ENCODE measurements around the gene ZNF195.
"Not testable (repeated sequence)": the region's sequence is repeated elsewhere in the genome, so short reads cannot be mapped to it uniquely, and the experiment has no call there.

ZNF195 gene

DNA sequence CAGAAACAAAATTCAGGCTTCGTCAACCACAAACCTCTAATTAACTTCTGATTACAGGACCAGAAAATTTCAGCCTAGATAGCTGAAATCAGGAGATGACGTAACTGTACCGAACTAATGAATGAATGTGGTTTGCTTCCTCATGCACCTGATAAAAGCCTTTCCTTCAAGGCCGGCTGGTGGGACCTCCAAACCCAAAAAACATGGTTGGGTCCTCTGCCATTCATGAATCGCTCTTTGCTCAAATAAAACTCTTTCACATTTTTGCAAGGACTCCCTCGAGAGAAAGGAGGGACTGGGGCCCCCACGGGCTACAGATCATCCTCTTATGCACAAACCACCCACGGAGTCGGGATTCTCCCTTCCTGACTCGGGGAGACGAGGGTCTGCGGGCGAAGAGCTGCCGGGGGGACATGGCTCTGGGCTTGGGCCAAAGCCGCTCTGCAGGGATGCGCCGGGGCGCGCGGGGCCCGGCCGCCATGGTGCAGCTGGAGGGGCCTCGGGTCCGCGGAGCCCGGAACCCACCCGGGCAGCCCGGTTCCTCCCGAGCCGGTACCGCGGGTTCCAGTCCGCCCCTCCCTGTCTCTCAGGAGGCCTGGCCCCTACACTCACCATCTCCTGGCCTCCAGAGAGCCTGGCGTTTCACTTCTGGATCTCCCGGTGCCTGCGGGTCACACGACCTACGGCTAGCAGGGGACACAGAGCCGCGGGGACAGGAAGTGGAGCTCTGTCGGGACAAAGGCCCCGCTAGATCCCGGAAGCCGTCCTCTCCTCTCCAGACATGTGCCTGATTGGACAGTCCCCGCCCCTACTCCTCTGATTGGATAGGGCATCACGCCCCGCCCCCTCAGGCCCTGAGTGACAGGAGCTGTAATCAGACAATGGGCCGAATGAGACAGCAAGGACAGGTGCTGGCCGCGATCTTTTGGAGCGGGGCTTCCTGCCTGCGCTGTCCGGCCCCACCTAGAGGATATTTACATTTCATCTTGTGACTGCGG, at the start of gene ZNF195:
Gene ZNF195 (minus strand): TSS at position 721 of the 998 bp plus-strand sequence. CDS start 106 bp downstream, at position 615.
- peak; percentile 81 for DNase-seq (ENCODE audit: low read depth)

DNA sequence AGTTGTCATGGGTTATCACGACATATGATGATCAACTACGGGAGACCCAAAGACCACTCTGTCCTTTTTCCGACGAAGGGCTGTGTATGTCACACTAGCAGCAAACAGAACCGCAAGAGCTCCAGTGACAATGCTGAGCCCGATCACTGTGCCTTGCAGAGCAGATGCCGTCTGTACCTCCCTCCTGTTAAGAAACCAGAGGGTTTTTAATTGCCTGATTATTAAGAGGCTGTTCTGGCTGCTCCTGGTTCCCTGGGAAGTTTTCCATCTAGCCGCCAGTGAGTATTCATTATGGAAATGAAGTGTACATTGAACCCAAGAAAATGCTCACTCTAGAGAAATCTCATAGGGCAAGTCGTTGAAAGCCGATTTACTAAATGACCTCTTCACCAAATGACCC, 49.1 kb upstream of the ZNF195 start:
- DNase-seq (ENCODE audit: low read depth): not testable (repeated sequence)

DNA sequence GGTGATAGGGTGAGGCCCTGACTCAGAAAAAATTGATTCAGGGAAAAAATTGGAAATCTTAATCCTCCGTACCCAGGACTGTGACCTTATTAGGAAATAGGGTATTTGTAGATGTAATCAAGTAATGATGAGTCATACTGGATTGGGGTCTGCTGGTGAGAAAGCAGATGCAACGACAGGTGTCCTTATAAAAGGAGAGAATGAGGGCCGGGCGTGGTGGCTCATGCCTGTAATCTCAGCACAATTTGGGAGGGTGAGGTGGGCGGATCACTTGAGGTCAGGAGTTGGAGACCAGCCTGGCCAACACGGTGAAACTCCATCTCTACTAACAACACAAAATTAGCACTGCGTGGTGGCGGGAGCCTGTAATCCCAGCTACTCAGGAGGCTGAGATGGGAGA, 47.6 kb upstream of the ZNF195 start:
- DNase-seq (ENCODE audit: low read depth): not testable (repeated sequence)

DNA sequence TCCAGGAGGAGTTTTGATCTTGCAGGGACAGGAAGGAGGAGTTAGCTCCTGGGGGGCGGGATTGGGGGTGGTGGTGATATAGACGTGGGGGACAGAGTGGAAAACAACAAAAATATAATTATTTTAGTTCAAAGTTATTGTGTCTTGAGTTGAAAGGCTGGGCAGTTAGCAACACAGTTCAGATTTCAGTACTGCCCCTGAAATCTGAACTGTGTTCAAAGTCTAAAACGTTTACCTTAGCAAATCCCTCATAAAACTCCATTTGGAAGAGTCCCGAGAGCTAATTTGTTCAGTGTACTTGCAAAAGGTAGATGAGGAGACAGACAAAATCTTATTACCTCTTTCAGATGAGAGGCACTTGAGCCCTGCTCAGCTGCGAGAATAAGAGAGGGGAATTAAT, 45.0 kb upstream of the ZNF195 start:
- not testable (repeated sequence) for DNase-seq (ENCODE audit: low read depth)

DNA sequence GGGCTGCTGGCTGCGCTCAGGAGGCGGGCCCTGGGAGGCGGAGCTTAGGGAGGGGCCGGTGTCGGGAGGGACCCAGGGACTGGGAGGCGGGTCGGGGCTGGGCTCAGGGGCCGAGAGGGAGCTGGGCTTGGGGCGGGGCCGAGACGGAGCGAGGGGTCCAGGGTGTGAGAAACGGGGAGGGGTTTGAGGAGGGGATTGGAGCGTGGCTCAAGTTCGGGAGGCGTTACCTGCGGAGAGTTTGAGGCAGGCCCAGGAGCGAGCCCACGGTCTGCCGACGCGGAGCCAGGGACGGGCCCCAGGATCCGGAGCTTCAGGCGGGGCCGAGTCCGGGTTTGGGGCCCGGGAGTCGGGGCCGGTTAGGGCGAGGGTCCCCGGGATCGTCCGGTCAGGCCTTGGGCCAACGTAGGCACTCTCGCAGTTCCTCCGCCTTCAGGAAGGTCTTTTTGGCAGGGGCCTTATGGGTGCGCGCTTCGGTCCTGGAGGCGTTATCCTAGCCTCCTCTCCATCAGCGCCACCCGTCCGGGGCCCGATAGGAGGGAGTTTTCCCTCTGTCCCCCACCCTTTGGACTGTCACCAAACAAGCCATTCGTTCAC, 44.3 kb upstream of the ZNF195 start:
- DNase-seq (ENCODE audit: low read depth): not testable (repeated sequence)

DNA sequence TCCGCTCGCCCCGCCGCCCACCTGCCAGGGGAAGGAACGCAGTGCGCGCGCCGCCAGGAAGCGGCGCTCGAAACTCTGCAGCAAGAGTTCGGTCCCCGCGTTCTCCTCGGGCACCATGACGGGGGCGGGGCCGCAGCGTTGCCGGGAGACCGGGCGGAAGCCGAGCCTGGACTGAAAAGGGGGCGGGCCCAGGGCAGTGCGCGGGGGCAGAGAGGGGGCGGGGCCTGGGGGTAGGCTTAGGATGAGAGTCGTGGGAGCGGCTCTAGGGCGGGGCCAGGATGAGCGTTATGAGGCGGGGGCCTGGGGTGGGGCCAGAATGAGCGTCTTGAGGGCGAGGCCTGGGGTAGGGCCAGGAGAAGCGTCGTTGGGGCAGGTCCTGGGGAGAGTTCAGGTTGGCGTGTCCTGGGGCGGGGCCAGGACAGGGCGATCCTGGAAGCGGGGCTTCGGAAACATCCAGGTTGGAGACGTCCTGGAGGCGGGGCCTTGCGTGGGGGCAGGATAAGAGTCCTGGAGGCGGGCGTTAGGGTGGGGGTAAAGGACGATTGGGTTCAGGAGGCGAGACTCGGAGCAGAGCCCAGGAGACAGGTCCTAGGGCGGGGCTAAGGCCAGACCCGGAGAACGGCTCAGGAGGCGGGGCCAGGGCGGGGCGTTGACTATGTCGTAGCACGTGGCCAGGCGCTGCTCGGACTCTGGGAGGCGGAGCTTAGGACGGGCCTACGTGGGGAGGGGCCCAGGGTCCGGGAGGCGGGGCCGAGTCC, 43.6 kb upstream of the ZNF195 start:
- peak; percentile 66 for DNase-seq (ENCODE audit: low read depth)

DNA sequence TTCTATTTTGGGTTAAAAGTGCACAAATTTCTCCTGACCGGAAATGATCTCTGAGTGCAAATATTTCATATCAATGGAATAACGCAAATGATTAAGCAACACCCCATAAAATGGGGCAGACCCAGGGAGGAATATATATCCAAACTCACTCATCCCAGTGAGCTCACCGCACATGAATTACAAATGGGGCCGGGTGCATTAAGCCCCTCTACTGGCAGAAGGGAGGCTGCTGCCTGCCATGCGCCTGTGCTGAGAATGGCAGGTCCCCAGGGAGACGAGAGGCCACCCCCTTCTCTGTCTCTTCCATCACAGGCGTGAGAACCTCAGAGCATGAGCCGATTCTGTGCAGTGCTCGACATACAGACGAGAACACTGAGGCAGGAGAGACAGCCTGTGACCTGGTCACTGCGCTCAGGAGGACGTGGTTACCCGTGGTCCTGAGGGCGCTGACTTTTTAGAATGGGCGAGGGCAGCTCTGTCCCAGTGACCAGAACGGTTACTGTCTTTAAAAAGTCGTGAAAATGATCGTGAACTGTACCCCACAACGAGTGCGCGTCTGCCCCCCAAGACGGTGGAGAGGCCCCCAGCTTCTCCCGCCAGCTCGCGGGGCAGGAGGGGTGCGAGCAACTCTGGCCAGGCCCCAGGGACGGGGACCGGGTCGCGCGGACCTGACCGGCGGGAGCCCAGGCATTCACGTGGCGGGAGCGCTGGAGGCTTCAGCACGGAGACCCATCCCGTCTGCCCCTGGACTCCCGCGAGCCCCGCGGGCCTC, 42.8 kb upstream of the ZNF195 start:
- DNase-seq (ENCODE audit: low read depth): not testable (repeated sequence)

DNA sequence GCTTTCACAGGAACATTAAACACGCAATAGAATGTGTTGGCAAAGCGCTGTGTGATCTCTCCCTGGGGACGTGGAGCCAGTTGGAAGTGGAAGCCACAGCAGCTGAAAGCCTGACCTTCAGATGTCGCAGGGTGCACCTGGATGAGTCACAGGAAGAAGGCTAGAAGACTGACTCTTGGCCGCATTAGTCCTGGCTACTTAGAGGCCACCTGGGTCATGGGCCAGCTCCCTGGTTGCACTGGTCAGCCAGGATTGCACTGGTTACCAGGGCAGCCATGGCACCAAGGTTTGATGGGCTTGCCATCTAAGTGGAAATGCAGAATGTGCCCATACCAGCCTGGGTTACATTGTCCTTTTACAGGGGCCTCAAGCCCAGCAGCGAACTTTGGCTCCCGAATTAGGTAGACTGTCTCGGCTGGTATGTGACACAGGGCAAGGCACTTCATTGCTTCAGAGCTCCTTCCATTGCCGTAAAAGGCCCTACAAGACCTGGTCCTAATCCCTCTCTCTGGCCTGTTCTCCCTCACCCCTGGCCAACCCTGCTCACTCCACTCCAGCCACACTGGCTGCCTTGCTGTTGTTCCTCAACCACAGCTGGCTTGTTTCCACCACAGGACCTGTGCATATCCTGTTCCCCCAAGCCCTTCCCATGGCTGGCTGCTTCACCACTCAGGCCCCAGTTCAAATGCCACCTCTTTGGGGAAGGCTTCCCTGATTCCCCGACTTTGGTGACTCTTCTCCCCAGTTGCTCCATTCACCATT, 41.5 kb upstream of the ZNF195 start:
- not testable (repeated sequence) for DNase-seq (ENCODE audit: low read depth)

DNA sequence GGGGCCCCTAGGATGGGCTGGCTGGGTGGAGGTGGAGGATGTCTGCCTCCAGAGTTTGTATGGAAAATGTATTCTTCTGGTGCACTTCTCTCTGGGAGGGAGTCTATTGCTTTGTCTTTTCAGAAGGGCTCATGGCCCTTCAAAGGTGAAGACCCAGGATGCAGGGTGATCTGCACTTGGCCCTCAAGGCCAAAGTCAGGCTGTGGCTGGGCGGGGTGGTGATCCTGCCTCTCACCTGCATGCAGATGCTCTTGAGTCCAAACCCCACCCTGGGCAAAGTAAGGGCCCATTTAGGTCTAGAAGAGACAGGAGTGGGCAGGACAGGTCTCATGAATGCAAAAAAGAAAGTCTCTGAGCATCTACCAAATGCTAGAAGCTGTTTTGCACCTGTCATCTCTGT, 40.5 kb upstream of the ZNF195 start:
- not testable (repeated sequence) for DNase-seq (ENCODE audit: low read depth)

DNA sequence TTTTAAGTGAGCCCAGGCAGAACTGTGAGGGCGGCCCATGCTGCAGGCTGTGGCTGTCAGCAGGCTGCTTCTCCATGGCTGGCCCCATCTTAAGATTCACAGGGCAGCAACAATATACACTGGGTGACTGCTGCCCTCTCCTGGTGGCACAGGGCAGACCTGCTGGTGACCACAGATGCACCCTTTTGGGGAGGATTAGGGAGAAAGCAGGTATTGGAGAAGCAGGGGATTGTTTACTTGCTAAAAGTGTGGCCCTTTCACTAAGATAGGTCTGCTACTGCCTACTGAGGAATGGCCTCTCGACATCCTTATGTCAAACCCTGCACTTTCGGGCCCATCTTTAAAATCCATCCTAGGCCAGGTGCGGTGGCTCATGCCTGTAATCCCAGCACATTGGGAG, 38.1 kb upstream of the ZNF195 start:
- not testable (repeated sequence) for DNase-seq (ENCODE audit: low read depth)

DNA sequence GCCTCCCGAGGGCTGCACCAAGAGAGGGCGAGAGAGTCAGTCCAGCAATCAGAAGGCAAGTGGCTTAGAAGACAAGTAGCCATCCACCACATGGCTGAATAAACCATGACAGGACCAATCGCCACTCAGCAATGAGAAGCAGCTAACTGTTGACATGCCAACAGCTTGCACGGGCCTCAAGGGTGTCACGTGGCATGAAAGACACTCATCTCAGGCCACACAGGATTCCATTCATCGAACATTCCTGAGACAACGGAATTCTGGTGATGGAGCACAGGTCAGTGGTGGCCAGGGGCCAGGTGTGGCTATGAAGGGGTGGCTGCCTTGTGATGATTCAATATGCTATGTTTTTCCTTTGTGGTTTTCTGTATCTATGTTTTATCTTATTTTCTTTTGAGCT, 36.4 kb upstream of the ZNF195 start:
- not testable (repeated sequence) for DNase-seq (ENCODE audit: low read depth)

DNA sequence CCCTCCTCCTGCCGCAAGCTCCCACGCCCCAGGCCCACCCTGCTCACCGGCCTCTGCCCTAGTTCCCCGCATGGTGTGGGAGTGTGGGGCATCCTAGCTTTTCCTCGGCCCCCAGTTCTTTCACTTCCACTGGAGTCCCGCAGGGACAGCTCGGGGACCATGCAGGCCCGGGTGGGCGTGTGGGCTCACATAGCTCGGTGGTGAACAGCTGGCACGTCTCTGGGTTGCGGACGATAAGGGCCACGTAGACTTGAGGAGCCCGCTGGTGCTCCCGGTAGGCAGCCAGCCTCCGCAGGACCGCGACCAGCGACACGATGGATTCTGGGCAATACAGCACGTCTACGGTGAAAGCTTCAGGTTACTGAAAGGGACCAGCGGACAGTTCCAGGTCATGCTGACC, 34.7 kb upstream of the ZNF195 start:
- DNase-seq (ENCODE audit: low read depth): not testable (repeated sequence)

DNA sequence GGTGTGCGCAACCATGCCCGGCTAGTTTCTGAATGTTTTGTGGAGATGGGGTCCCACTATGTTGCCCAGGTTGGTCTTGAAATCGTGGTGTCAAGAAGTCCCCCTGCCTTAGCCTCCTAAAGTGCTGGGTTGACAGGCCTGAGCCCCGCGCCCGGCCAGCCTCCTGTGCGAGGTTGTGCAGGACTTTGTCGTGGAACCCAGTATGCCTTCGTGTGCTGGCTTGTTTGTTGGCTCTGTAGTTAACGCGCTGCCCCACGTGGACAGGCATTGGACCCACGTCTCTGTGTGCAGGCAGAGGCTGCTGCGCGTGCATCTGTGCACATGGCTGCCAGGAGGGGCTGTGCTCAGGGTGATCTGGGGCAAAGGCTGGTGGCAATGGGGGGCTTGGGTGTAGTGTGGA, 33.9 kb upstream of the ZNF195 start:
- no peak for DNase-seq (ENCODE audit: low read depth)

DNA sequence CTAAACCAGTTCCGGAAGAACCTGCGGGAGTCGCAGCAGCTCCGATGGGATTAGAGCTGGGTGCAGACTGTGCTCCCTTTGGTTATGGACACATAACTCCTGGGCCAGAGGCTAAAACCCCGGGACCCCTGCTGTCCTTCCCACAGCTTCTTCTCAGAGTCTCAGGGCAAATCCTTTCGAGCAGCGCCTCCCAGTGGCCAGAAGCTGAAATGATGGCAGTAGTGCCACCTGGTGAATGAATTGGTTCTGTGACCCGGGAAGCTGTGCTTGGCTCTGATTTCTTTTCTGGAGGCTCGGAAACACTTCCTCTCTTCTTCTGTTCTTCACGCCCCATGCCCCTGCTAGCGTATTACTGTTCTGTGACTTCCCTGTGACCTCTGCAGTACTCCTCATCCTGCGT, 29.8 kb upstream of the ZNF195 start:
- DNase-seq (ENCODE audit: low read depth): not testable (repeated sequence)

DNA sequence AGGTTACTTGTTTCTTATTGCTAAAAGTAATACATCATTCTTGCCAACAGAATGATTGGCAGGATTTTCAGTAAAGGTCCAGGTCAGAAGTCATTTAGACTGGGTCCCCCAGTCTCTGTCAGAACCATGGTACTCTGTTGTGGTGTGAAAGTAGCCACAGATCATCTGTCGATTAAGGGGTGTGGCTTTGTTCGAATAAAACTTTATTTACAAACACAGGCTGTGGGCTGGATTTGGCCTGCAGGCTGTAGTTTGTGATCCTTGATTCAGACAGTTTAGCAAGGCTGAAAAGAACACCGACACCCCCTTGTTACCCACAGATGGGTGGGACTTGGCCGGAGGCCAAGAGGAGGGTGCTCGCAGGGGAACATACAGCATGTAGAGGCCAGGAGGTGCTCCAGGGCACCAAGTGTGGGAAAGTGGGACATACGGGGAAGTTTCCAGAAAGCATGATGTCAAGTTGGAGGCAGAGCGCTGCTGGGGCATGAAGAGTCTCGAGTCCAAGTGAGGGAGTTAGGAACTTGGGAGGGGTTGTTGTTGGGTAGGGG, 29.2 kb upstream of the ZNF195 start:
- not testable (repeated sequence) for DNase-seq (ENCODE audit: low read depth)

DNA sequence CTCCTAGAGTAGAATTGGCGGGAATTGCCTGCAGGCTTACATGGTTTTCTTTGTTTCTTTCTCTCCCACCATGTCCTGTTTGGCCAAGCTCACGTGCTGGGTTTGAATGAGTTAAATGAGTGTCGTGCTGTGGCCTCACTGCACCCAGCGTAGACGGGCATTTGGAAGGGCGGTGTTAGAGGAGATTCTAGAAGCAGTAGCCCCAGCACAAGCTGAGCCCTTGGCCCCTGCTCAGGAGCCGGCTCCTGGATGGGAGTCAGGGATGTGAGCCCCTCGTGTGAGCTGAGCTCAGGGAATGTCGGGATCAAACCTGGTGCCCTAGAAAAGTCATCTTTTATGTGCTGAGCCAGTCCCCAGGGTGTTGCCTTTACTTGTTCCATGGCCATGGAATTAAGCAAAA, 28.0 kb upstream of the ZNF195 start:
- not testable (repeated sequence) for DNase-seq (ENCODE audit: low read depth)

DNA sequence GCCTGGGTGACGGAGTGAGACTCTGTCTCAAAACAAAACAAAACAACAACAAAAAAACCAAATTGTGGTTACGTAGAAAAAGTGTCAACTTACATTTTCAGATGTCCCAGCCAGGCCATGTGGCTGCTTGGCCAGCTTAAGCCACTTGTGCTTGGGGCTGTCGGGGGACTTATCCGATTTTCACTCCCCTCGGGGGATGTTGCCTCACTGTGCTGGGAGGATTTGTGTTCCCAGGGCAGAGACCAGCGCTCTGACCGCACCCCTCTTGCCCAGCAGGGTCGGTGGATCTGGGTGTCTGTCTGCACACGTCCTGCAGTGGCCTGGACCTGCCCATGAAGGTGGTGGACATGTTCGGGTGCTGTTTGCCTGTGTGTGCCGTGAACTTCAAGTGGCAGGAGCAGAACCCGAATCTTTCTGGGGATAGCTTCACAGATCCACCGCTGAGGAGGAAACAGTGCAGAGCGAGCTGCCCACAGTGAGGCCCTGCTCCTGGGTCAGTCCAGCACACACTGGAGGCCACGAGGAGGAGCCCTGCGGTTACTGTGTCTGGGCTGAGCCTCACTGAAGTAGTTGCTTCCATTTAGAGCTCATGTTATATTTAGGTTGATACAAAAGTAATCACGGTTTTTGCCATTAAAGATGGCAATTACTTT, 27.4 kb upstream of the ZNF195 start:
- DNase-seq (ENCODE audit: low read depth): not testable (repeated sequence)

DNA sequence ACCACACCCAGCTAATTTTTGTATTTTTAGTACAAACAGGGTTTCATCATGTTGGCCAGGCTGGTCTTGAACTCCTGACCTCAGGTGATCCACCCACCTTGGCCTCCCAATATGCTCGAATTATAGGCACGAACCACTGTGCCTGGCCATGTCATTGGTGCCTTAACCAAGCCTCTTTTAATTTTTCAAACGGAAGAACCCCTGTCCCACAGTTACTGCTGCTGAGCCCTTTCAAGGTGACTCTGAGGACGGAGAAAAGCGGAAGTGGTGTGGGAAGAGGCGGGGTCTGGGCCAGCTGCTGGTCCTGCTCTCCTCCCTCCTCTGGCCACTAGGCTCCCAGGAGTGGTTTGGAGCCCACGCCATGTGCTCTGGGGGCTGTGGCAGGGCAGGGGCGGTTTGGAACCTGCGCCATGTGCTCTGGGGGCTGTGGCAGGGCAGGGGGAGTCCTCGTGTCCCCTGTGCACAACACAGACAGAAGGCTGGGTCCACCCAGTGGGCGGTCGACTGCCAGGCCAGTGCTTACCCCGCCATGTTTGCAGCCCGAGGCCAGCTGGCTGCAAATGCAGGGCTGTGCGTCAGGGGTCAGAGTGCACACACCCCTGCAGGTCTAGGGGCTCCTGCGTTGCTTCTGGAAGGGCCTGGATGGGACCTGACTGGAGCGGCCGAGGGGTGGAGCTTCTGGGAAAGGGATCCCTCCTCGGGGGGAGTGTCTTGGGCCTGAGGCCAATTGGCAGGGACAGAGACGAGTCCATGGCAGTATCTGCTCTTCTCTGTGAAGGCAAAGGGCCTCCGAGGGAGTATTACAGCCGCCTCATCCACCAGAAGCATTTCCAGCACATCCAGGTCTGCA, 25.4 kb upstream of the ZNF195 start:
- DNase-seq (ENCODE audit: low read depth): not testable (repeated sequence)

DNA sequence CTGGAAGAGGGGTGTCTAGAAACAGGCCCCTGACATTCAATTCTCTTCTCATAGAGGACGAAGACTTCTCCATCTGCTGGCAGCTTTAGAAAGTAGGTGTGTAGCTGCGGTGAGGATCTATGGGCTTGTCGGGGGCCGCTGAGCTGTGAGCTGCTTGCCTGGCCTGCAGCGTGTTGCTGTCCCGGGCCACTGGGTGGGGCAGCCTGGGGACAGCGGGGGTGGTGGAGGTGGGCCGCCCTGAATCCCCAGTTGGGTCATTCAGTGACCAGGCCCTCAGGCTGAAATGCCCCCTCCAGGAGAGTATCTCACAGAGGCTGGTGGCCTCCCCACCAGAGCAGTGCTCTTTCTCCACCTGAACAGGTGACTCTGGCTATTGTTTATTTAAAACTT, 23.9 kb upstream of the ZNF195 start:
- DNase-seq (ENCODE audit: low read depth): not testable (repeated sequence)
